GM18861 (cell line): Measurements from ENCODE around the gene KRTAP2-4.
"Not testable (repeated sequence)": the region's sequence is repeated elsewhere in the genome, so short reads cannot be mapped to it uniquely, and the experiment has no call there.

Experiments
- ATAC-seq: cut with Tn5 transposase; IDR thresholded peaks from one replicate; pipeline ENCODE4 v1.9.1; 2021; ENCODE audit not compliant: unreplicated experiment

The KRTAP2-4 gene, protein sequence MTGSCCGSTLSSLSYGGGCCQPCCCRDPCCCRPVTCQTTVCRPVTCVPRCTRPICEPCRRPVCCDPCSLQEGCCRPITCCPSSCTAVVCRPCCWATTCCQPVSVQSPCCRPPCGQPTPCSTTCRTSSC

DNA sequence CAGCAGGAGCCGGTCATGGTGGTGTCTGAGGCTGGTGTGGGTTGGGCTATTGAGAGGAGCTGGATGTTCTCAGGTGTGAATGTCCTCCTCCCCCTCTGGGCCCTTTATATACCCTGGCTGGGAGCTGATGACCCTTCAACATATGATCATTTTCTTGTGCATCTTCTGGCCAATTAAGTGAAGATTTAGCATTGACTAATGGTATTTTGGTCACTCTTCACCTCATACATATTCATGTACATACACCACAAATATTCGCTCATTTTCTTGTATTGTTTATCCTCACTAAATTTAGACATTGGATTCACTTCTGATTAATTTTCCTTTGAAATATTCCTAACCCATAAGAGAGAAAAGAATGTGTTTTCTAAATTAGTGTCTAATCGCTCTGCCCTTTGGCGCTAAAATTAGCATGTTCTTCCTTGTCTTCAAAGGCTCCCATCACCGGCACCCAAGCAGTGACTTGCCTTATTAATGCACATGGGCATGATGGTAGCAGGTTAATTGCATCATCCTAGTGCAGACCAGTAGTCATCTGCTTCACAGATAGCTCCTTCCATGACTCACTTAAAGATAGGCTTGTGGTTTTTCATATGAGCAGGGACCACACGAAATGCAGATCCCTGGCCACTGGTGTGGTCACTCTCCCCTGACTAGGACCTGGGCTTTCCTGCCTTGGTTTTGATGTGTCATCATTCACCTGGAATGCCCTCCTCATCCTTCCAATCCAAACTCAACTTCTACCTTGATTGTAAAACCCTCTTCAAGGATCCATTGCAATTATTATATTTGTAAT is at the start of gene KRTAP2-4:
KRTAP2-4 (minus strand) TSS at position 51 of the 796 bp plus-strand sequence; CDS start at position 17, 34 bp downstream.
- ATAC-seq, result no peak

DNA sequence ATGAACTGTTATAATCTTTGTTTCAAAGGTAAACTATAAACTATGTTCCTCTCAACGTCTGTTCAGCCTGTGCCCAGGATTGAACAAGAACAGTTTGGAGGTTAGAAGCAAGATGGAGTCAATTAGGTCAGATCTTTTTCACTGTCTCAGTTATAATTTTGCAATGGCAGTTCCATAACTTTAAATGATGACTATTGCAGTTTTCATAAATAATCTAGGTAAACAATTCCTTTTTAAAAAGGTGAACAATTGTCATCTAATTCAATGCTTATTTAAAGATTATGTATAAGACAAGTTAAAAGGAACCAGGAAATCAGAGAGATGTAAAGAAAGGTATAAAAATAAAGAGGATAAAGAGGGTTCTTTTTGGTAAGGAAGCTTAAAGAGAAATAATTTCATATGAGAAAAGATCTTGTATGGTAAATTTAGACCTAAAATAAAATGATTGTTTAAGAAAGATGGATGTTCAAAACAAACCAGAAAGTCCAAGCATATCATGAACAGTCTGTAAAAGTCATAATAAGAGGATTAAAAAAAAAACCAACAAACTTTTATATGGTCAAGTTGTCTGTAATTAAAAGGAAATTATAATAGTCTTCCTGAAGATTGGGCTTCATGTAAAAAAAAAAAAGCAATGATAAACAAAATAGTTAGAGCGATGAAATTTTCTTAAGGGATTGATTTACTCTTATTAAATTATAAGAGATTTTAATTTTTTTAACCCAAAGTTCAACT is 45.6 kb upstream of the KRTAP2-4 start:
- ATAC-seq, result no peak

DNA sequence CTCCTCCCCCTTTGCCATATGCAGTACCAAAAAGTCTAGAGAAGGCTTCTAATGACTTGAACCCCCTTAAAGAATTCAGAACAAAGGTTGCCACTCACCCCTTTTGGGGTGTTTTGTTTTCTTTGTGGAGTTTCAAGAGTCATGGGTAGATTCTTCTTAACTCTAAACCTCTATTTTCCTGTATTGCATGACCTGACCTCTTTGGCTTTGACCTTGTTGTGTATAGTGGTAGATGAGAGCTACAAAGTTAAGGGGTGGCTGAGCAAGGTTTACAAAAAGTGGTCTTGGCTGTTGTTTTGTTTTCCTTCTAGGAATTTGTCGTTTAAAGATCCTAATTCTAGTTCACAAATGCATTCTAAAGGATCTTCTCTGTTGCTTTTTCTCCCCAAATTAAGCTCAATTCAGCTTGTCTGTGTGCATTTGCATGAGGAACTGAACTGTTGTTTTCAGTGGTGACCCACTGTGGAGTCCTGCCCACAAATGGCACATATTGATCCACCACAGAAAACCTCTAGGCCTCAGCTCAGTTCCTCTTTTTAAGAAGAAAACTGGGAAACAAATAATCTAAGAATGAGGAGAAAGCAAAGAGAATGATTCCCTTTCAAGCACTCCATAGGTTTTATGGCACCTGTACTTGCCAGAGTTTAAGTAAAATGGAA is 43.2 kb upstream of the KRTAP2-4 start:
- ATAC-seq, result not testable (repeated sequence)

DNA sequence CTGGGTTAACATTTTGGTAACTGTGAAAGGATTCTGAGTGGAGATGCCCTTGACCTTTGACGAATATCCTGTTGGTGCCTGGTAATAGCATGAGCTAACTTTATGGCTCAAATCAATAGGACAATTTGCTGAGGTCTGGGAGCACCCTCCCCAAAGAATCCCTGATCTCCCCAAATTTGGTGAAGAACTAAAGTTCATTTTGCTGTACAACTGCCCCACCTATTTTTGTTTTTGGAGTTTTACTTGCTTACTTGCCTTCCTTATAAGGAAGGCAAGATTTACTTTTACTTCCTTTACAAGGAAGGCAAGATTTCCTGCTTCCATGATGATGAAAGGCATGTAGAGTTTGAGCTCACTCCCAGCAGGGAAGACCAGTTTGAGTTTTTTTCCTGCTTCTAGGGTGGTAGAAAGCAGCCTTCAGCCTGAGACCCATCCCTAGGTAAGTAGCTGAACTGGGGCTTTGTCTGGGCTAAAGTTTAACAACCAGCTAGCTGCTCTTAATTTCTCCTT is 42.3 kb upstream of the KRTAP2-4 start:
- no peak for ATAC-seq

DNA sequence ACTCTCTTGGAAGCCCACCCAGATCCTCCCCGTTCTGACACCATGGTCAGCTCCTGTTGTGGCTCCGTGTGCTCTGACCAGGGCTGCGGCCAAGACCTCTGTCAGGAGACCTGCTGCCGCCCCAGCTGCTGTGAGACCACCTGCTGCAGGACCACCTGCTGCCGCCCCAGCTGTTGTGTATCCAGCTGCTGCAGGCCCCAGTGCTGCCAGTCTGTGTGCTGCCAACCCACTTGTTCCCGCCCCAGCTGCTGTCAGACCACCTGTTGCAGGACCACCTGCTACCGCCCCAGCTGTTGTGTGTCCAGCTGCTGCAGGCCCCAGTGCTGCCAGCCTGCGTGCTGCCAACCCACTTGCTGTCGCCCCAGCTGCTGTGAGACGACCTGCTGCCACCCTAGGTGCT is 39.7 kb upstream of the KRTAP2-4 start, which contains the start of gene KRTAP4-9:
KRTAP4-9 (plus strand) TSS at position 43 of the 400 bp plus-strand sequence; CDS start at position 43, 0 bp downstream.
- not testable (repeated sequence) for ATAC-seq

DNA sequence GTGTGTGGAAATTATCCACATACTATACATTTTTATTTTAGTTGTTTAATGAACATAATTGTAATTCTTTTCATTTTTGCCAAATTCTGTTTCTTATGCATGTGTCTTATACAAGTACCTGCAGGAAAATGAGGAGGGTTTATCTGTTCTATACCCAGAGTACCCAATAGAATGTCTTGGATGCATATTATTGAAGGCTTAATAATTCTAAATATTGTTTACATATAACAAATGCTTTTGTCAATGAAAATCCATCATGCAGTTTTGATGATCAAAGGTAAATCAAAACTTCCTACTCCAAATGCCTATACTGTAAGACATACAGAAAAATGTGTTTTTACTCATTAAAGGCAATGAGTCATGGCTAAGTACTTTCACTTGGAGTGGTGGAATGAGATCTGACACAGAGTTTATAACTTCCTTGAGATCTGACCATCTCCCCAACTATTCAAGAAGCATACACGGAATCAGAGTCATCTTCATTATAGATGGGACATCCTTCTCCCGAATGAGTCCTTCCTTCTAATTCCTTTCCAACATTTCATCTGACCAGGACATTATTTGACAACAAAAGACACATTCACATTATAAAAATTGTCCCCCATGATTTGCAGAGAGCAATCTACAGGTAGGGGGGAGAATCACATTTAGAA is 38.8 kb upstream of the KRTAP2-4 start:
- ATAC-seq, result not testable (repeated sequence)

DNA sequence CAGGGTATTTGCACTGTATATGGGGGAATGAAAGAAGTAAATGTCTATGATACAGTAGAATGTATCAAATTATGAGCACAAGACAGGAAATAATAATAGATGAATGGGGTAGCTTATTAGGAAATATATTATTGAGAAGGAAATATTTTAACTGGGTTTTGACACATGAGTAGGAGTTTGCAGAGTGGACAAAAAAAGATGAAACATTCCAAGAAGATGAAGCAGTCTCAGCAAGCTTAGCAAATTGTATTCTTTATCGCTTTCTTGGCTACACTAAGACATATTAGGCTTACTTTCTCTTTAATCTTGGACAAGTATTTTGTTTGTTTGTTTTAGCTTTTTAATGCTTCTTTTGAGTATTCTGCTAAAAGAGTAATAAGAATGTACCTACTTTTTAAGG is 38.2 kb upstream of the KRTAP2-4 start:
- no peak for ATAC-seq

DNA sequence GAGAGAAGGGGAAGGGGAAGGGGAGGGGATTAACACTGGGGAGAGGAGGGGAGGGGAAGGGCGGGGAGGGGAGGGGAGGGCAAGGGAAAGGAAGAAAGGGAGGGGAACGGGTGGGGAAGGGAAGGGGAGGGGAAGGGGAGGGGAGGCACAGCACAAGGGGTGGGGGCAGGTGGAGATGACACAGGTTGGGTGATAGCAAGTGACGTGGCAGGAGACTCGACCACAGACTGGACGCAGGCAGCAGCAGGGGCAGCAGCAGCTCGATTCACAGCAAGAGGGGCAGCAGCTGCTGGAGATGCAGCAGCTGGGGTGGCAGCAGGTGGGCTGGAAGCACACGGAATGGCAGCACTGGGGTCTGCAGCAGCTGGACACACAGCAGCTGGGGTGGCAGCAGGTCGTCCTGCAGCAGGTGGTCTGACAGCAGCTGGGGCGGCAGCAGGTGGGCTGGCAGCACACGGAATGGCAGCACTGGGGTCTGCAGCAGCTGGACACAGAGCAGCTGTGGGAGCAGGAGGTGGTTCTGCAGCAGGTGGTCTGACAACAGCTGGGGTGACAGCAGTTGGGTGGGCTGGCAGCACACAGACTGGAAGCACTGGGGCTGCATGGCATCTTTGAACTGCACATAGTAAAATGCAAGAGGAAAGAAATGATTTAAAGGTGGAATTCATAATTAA is 36.0 kb upstream of the KRTAP2-4 start, which contains the start of gene KRTAP4-16:
KRTAP4-16 (minus strand) TSS at position 624 of the 674 bp plus-strand sequence; CDS start at position 624, 0 bp downstream.
- ATAC-seq, result no peak

DNA sequence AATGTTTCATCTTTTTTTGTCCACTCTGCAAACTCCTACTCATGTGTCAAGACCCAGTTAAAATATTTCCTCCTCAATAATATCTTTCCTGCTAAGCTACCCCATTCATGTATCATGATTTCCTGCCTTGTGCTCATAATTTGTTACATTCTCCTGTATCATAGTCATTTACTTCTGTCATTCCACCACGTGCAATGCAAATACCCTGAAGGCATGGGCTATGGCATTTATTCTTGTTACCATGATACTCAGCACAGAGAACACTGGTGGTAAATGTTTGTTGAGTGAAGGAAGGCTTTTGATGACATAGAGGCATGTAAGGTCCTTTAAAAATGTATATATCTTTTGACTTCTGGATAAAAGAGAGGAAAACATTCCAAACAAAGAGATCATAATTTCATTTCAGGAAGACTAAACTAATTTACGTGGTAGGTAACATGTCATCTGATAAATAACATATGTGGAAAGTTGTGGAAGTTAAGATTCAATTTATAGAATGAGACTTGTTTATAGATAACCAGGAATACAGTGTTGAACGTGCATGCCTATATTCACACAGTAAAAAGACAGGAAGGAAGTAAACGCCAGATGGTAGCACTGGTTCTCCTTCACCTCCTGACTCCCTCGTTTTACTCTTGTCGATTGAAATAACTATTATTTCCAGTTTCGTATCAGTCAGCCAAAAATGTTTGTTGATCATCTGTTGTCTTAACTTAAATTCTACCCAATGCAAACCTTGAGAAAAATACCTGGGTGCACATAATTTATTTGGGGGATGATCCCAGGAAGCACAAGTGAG is 34.2 kb upstream of the KRTAP2-4 start:
- not testable (repeated sequence) for ATAC-seq

DNA sequence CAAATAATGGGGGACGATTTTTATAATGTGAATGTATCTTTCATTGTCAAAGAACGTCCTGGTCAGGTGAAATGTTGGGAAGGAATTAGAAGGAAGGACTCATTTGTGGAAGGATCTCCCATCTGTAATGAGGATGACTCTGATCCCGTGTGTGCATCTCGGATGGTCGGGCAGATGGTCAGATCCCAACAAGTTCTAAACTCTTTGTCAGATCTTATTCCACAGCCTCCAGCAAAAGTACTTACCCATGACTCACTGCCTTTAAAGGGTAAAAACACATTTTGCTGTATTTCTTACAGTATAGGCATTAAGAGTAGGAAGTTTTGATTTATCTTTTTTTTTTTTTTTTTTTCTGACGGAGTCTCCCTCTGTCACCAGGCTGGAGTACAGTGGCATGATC is 32.8 kb upstream of the KRTAP2-4 start:
- ATAC-seq, result no peak

DNA sequence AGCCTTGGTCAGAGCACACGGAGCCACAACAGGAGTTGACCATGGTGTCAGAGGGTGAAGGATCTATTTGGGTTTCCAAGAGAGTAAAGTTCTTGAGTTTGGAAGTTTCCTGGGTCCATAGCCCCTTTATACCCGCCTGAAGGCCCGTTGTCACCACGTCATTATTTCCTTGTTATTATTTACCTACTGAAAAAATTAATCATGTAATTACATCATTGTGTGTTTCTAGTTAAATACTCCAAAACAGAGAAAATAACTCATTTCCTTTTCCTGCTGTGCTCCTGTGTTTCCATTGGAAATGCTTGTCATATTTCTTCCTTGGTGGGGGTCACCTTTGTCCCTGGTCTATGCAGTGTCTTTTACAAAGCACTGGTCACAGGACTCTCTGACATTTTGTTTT is 32.4 kb upstream of the KRTAP2-4 start, which contains the start of gene KRTAP4-8:
KRTAP4-8 (minus strand) TSS at position 101 of the 400 bp plus-strand sequence; CDS start at position 43, 58 bp downstream.
- ATAC-seq, result no peak

DNA sequence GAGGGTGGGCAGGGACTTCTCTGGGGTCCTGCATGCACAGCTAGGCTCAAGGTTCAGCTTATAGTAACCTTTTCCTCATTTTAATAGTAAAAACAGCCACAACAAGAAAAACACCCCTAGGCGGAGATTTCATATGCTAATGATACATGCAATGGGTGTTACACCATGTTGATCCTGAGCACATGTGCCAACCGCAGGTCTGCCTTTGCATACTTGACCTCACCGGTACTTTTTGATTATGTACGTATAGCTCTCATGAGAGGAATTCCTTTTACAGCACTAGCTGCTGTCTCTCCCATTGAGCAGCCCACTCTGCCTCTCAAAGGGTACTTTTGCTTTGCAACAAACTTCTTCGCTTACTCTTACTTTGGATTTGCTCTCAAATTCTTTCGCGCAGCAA is 30.4 kb upstream of the KRTAP2-4 start:
- no peak for ATAC-seq

DNA sequence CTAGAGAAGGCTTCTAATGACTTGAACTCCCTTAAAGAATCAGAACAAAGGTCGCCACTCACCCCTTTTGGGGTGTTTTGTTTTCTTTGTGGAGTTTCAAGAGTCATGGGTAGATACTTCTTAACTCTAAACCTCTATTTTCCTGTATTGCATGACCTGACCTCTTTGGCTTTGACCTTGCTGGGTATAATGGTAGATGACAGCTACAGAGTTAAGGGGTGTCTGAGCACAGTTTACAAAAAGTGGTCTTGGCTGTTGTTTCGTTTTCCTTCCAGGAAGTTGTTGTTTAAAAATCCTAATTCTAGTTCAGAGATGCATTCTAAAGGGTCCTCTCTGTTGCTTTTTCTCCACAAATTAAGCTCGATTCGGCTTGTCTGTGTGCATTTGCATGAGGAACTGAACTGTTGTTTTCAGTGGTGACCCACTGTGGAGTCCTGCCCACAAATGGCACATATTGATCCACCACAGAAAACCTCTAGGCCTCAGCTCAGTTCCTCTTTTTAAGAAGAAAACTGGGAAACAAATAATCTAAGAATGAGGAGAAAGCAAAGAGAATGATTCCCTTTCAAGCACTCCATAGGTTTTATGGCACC is 23.2 kb upstream of the KRTAP2-4 start:
- not testable (repeated sequence) for ATAC-seq

DNA sequence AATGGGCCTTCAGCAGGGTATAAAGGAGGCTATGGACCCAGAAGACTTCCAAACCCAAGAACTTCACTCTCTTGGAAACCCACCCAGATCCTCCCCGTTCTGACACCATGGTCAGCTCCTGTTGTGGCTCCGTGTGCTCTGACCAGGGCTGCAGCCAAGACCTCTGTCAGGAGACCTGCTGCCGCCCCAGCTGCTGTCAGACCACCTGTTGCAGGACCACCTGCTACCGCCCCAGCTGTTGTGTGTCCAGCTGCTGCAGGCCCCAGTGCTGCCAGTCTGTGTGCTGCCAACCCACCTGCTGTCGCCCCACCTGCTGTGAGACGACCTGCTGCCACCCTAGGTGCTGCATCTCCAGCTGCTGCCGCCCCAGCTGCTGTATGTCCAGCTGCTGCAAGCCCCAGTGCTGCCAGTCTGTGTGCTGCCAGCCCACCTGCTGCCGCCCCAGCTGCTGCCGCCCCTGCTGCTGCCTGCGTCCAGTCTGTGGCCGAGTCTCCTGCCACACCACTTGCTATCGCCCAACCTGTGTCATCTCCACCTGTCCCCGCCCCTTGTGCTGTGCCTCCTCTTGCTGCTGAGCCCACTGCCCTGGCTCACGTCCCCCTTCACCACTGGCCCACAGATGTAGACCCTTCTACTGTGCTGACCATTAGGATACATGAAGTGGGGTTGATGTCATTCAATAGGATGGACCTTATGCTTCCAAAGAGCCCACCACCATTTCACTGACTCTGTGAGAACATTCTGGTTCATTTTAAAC is 18.6 kb upstream of the KRTAP2-4 start, which contains the start of gene KRTAP4-7:
KRTAP4-7 (plus strand) TSS at position 51 of the 757 bp plus-strand sequence; CDS start at position 108, 57 bp downstream.
- not testable (repeated sequence) for ATAC-seq

DNA sequence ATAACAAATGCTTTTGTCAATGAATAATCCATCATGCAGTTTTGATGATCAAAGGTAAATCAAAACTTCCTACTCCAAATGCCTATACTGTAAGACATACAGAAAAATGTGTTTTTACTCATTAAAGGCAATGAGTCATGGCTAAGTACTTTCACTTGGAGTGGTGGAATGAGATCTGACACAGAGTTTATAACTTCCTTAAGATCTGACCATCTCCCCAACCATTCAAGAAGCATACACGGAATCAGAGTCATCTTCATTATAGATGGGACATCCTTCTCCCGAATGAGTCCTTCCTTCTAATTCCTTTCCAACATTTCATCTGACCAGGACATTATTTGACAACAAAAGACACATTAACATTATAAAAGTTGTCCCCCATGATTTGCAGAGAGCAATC is 17.7 kb upstream of the KRTAP2-4 start:
- ATAC-seq, result not testable (repeated sequence)

DNA sequence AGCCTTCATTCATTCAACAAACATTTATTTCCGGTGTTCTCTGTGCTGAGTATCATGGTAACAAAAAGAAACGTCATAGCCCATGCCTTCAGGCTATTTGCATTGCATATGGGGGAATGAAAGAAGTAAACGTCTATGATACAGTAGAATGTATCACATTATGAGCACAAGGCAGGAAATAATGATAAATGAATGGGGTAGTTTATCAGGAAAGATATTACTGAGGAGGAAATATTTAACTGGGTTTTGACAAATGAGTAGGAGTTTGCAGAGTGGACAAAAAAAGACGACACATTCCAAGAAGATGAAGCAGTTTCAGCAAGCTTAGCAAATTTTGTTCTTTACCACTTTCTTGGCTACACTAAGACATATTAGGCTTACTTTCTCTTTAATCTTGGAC is 16.9 kb upstream of the KRTAP2-4 start:
- no peak for ATAC-seq

DNA sequence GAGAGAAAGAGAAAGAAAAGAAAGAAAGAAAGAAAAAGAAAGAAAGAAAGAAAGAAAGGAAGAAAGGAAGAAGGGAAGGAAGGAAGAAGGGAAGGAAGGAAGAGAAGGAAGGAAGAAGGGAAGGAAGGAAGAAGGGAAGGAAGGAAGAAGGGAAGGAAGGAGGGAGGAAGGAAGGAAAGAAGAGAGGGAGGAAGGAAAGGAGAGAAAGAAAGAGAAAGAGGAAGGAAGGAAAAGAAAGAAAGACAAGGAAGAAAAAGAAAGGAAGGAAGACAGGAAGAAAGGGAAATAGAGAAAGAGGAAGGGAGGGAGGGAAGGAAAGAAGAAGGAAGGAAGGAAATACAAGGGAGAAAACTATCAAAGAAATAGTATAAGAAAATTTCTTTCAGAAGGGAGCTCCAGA is 11.1 kb upstream of the KRTAP2-4 start:
- ATAC-seq, result no peak

DNA sequence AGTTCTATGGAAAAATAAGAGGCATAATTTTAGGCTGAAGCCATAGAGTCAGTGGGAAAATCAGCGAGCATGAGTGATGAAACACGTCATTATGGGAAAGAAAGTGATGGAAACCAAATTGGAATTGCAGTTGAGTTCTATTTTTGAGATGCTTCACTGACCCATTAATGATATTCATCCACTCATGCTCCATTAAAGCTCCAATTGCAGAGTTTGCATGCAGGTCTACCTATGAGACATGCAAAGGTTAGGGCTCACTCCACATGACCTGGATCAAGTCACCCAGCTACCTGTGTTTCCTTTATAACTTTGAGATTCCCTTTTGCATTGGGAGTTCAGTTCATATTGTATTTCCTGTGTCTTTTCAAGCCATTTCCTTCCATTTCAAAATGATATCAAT is 8.0 kb upstream of the KRTAP2-4 start:
- ATAC-seq, result no peak
